Endodermal cell (in vitro differentiated cells): Measurements from ENCODE around the gene CDC42EP3. TPM values are rescaled to one million over a fixed set of nuclear protein-coding genes. Genes with fewer than 3 reads are reported as not detected.

ENCODE experiments used
- DNase-seq: peaks from one replicate; pipeline ENCODE4 v3.0.0-alpha.2; 2017
- H3K27ac ChIP-seq: 2 replicates; pipeline ENCODE4 v1.5.1; 2013; ENCODE audit warnings: mild to moderate bottlenecking, low read depth, low read length, moderate library complexity
- H3K27me3 ChIP-seq: 2 replicates; pipeline ENCODE4 v1.6.1; 2013; ENCODE audit warnings: mild to moderate bottlenecking, low read length, moderate library complexity; ENCODE audit not compliant: insufficient read depth, control insufficient read depth, poor library complexity, severe bottlenecking
- H3K36me3 ChIP-seq: 2 replicates; pipeline ENCODE4 v1.7.0; 2013; ENCODE audit warnings: mild to moderate bottlenecking, low read length, moderate library complexity; ENCODE audit not compliant: control insufficient read depth, insufficient read depth
- H3K4me1 ChIP-seq: one replicate; pipeline ENCODE4 v1.7.0; 2013; ENCODE audit warnings: low read length; ENCODE audit not compliant: control insufficient read depth, insufficient read depth
- H3K4me3 ChIP-seq: 2 replicates; pipeline ENCODE4 v1.5.1; 2013; ENCODE audit warnings: mild to moderate bottlenecking, low read length, moderate library complexity
- H3K9ac ChIP-seq: 2 replicates; pipeline ENCODE4 v1.6.1; 2013; ENCODE audit warnings: mild to moderate bottlenecking, low read length, moderate library complexity; ENCODE audit not compliant: poor library complexity, severe bottlenecking; ENCODE audit errors: extremely low read depth
- H3K9me3 ChIP-seq: 2 replicates; pipeline ENCODE4 v1.6.1; 2013; ENCODE audit warnings: mild to moderate bottlenecking, low read length, moderate library complexity; ENCODE audit not compliant: control insufficient read depth
- H3K27ac Mint-ChIP-seq: 2 replicates; pipeline ENCODE4 v1.8.0; 2020; ENCODE audit warnings: mixed read lengths
- H3K27me3 Mint-ChIP-seq: 2 replicates; pipeline ENCODE4 v1.8.0; 2021; ENCODE audit warnings: mild to moderate bottlenecking, mixed read lengths; ENCODE audit not compliant: insufficient read depth
- H3K36me3 Mint-ChIP-seq: 2 replicates; pipeline ENCODE4 v1.8.0; 2020; ENCODE audit warnings: low read depth, mixed read lengths
- H3K4me1 Mint-ChIP-seq: 2 replicates; pipeline ENCODE4 v1.8.0; 2020; ENCODE audit warnings: mixed read lengths
- H3K4me3 Mint-ChIP-seq: 2 replicates; pipeline ENCODE4 v1.8.0; 2020; ENCODE audit warnings: mild to moderate bottlenecking, moderate library complexity, mixed read lengths
- H3K9me3 Mint-ChIP-seq: 2 replicates; pipeline ENCODE4 v1.8.0; 2020; ENCODE audit warnings: mild to moderate bottlenecking, mixed read lengths
- CTCF ChIP-seq: fragments of 200-600 bp; sonication (generic); conservative IDR thresholded peaks from 2 replicates; pipeline ENCODE4 v1.5.0; 2021; ENCODE audit warnings: antibody characterized with exemption, mild to moderate bottlenecking
- WGBS, 2 experiments: methylation state at CpG; one replicate each; pipeline versions ENCODE4 v1.1.5 to v1.1.7; 2013; ENCODE audit warnings: missing lambda C conversion rate in 2 of 2, mixed read lengths in 1 of 2; ENCODE audit not compliant: insufficient coverage in 1 of 2, insufficient read length in 1 of 2; 5-methylcytosine and 5-hydroxymethylcytosine counted together
- total RNA-seq, 2 donors: library from RNA; stranded (reverse); fragmentation: NEBNext Ultra II Directional in 1 of 2; extraction: Animal tissue kit (Norgen Biotek cat#: 25700) in 1 of 2; gene quantifications; 2 replicates in 1 of 2; 3 replicates in 1 of 2; pipeline ENCODE4 v1.2.1, GENCODE V29; 2021

CDC42EP3 gene
- total RNA-seq, 2 donors from 2014 or later = 26.4 to 30.2 TPM

DNA sequence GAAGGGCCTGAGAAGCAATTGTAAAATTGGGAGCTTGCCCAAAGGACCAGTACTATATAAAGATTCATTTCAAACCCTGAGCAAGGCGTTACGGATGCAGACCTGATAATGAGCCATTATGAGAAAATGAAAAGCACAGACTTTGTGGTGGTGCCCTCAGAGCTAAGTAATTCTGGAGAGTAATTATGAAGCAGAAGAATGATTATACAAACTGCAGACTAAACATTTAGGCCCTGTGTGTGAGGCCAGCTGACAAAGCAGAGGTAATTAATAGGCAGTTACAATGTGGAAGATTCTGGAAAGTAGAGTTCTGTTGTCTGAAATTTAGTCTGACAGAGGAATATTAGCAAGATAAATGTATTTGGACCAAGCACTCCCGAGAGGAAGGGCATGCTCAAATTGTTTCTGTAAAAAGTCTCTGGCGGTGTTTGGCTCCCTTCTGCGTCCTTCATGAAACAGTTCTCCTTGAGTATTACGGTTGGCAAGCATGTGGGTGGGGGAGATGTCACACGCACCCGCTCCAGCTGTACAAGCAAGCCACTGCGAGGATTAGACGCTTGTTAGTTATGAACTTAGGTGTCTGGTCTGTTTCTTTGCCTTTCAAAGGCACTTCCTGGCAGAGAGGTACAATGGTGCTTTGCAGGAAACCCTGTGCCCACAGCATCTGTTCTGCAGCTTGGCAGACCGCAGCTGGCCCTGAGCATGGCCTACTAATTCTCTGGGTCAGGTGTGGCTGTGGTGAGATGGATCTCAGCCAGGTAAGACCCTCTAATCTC lies 45.5 kb downstream of the CDC42EP3 start:
- Histone ChIP-seq H3K9ac (no peak overlapping the region), H3K27me3 (peaks cover 22% of the 10 kb centered on the region), H3K27ac (no peak overlapping the region), H3K4me1 (peaks cover 4% of the 10 kb centered on the region), H3K4me3 (no peak overlapping the region), H3K36me3 (no peaks in the 10 kb centered on the region), H3K9me3 (no peaks in the 10 kb centered on the region)
- Mint-ChIP-seq H3K4me1 (no peaks in the 10 kb centered on the region), H3K9me3 (no peaks in the 10 kb centered on the region), H3K4me3 (no peak overlapping the region), H3K27ac (no peak overlapping the region), H3K36me3 (no peaks in the 10 kb centered on the region), H3K27me3 (peaks cover 47% of the 10 kb centered on the region)
- DNase-seq = no peak
- no peak for TF ChIP-seq CTCF
- 96 to 97% methylated on average over 11 of the region's 11 CpGs for WGBS, 2 experiments

GRCh38 chr2:37625156-37625555 lies 46.3 kb downstream of the CDC42EP3 start:
- Mint-ChIP-seq H3K4me3 (no peak overlapping the region), H3K4me1 (no peaks in the 10 kb centered on the region), H3K36me3 (no peaks in the 10 kb centered on the region), H3K27me3 (peaks cover 40% of the 10 kb centered on the region), H3K9me3 (no peaks in the 10 kb centered on the region), H3K27ac (no peak overlapping the region)
- TF ChIP-seq CTCF = no peak
- peaks cover 18% of the 10 kb centered on the region for H3K27me3 ChIP-seq
- no peak overlapping the region for H3K27ac ChIP-seq
- H3K4me1 ChIP-seq = peaks cover 4% of the 10 kb centered on the region
- no peak overlapping the region for H3K4me3 ChIP-seq
- no peaks in the 10 kb centered on the region for H3K36me3 ChIP-seq
- no peak overlapping the region for H3K9ac ChIP-seq
- no peaks in the 10 kb centered on the region for H3K9me3 ChIP-seq
- no peak for DNase-seq

GRCh38 chr2:37623971-37624900 lies 47.2 kb downstream of the CDC42EP3 start:
- no peak for DNase-seq
- H3K36me3 ChIP-seq = no peaks in the 10 kb centered on the region
- H3K9me3 ChIP-seq = no peaks in the 10 kb centered on the region
- peaks cover 4% of the 10 kb centered on the region for H3K4me1 ChIP-seq
- H3K27me3 ChIP-seq = peaks cover 9% of the 10 kb centered on the region
- no peak overlapping the region for H3K9ac ChIP-seq
- no peak for TF ChIP-seq CTCF
- H3K27ac Mint-ChIP-seq = no peak overlapping the region
- WGBS, 2 experiments = 92 to 100% methylated on average over 1 to 8 of the region's 8 CpGs
- no peak overlapping the region for H3K27ac ChIP-seq
- H3K4me1 Mint-ChIP-seq = no peaks in the 10 kb centered on the region
- no peaks in the 10 kb centered on the region for H3K9me3 Mint-ChIP-seq
- H3K27me3 Mint-ChIP-seq = peaks cover 31% of the 10 kb centered on the region
- H3K36me3 Mint-ChIP-seq = no peaks in the 10 kb centered on the region
- no peak overlapping the region for H3K4me3 ChIP-seq
- H3K4me3 Mint-ChIP-seq = no peak overlapping the region
